ENCODE measurements around the gene EIF3L. TPM values are rescaled to one million over a fixed set of nuclear protein-coding genes. Genes with fewer than 3 reads are reported as not detected.

The EIF3L gene
- total and polyA plus RNA-seq, 9 of the 15 experiments (the other 6 are each of a cell fraction or from before 2014, with no cell fraction given), result 257 to 699 (median 368) TPM

DNA sequence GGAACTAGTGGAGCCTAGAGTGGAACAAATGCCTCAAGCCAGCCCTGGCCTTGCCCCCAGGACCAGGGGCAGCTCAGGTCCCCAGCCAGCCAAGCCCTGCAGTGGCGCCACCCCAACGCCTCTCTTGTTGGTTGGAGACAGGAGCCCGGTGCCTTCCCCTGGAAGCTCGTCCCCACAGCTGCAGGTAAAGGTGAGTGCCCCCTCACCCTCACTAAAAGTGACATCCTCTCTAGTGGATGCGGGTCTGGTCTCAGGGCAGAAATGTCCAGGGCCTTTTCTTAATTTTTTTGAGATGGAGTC lies 78.4 kb downstream of the EIF3L start:
- ChIA-PET CTCF (ENCODE audit: low intra/inter-chr PET ratio) (no interaction called here), POLR2A (interaction anchor here (0.6 kb wide), 1 partner anchor 12 kb away, joined by 4 read pairs; no protein-coding TSS in a partner anchor)
- in situ Hi-C loops (cut with MboI), result no loop called here
- ATAC-seq, result no peak
- H3K27me3 ChIP-seq (ENCODE audit: control insufficient read depth in 2 of 2, insufficient read depth in 2 of 2, low read length in 2 of 2), result no peaks in the 10 kb centered on the region
- BruUV-seq (replicated peaks), result no TSS peak
- no peak overlapping the region for H3K27ac ChIP-seq (ENCODE audit: extremely low read depth, low read depth, low read length)
- intact Hi-C loops (cut with micrococcal nuclease), result no loop called here
- H3K4me3 ChIP-seq, result no peak overlapping the region
- peaks cover 23% of the 10 kb centered on the region; the same call in 2 of the 3 replicates for H3K36me3 ChIP-seq (ENCODE audit: control insufficient read depth, insufficient read depth, low read length)
- DNase-seq (ENCODE audit: extremely low read depth in 1 of 4, low spot score in 3 of 4), result no peak
- FAIRE-seq, result no peak
- no peaks in the 10 kb centered on the region for H3K9me1 ChIP-seq (ENCODE audit: control insufficient read depth, insufficient read depth, low read length)
- no peaks in the 10 kb centered on the region for H4K20me1 ChIP-seq (replicated peaks; ENCODE audit: control insufficient read depth, insufficient read depth, low read length)
- H3K4me1 ChIP-seq (replicated peaks in 1 of 2; ENCODE audit: control insufficient read depth in 2 of 2, insufficient read depth in 2 of 2, low read length in 2 of 2), result peaks cover 0 to 20% of the 10 kb centered on the region in 2 experiments; a peak in 2 of 5 replicates
- WGBS (ENCODE audit: insufficient coverage, low coverage, missing lambda C conversion rate), result 93% methylated on average over 5 of the region's 5 CpGs
- no peak overlapping the region; a peak in 1 of 4 replicates for H3K9ac ChIP-seq (ENCODE audit: insufficient read depth in 1 of 2, low read depth in 2 of 2, low read length in 2 of 2)
- no peak overlapping the region for H2AFZ ChIP-seq (ENCODE audit: low read depth, low read length)
- no peaks in the 10 kb centered on the region for H3K9me3 ChIP-seq (replicated peaks; ENCODE audit: control insufficient read depth, insufficient read depth, low read depth, low read length)
- H3K79me2 ChIP-seq (ENCODE audit: control insufficient read depth, insufficient read depth, low read length), result no peaks in the 10 kb centered on the region
- H3K4me2 ChIP-seq (ENCODE audit: insufficient read depth, low read length), result no peak overlapping the region
- TF ChIP-seq PPARD (CRISPR knock-in tag; IDR thresholded peaks at IDR 0.05), result no peak
- TF ChIP-seq MAFF (IDR thresholded peaks at IDR 0.05; ENCODE audit: low read length), result no peak
- TF ChIP-seq FUS (optimal IDR thresholded peaks at IDR 0.05; ENCODE audit: low read depth, low read length), result no peak
- TF ChIP-seq, protein P1, sequence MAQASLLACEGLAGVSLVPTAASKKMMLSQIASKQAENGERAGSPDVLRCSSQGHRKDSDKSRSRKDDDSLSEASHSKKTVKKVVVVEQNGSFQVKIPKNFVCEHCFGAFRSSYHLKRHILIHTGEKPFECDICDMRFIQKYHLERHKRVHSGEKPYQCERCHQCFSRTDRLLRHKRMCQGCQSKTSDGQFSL (CRISPR knock-in tag; IDR thresholded peaks at IDR 0.05), result no peak
- TF ChIP-seq, protein P1 (tag; IDR thresholded peaks at IDR 0.05), result no peak
- TF ChIP-seq, protein P2, sequence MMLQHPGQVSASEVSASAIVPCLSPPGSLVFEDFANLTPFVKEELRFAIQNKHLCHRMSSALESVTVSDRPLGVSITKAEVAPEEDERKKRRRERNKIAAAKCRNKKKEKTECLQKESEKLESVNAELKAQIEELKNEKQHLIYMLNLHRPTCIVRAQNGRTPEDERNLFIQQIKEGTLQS (IDR thresholded peaks at IDR 0.05), result no peak
- TF ChIP-seq, protein P2 (CRISPR knock-in tag; conservative IDR thresholded peaks at IDR 0.05), result no peak
- TF ChIP-seq, protein P3, sequence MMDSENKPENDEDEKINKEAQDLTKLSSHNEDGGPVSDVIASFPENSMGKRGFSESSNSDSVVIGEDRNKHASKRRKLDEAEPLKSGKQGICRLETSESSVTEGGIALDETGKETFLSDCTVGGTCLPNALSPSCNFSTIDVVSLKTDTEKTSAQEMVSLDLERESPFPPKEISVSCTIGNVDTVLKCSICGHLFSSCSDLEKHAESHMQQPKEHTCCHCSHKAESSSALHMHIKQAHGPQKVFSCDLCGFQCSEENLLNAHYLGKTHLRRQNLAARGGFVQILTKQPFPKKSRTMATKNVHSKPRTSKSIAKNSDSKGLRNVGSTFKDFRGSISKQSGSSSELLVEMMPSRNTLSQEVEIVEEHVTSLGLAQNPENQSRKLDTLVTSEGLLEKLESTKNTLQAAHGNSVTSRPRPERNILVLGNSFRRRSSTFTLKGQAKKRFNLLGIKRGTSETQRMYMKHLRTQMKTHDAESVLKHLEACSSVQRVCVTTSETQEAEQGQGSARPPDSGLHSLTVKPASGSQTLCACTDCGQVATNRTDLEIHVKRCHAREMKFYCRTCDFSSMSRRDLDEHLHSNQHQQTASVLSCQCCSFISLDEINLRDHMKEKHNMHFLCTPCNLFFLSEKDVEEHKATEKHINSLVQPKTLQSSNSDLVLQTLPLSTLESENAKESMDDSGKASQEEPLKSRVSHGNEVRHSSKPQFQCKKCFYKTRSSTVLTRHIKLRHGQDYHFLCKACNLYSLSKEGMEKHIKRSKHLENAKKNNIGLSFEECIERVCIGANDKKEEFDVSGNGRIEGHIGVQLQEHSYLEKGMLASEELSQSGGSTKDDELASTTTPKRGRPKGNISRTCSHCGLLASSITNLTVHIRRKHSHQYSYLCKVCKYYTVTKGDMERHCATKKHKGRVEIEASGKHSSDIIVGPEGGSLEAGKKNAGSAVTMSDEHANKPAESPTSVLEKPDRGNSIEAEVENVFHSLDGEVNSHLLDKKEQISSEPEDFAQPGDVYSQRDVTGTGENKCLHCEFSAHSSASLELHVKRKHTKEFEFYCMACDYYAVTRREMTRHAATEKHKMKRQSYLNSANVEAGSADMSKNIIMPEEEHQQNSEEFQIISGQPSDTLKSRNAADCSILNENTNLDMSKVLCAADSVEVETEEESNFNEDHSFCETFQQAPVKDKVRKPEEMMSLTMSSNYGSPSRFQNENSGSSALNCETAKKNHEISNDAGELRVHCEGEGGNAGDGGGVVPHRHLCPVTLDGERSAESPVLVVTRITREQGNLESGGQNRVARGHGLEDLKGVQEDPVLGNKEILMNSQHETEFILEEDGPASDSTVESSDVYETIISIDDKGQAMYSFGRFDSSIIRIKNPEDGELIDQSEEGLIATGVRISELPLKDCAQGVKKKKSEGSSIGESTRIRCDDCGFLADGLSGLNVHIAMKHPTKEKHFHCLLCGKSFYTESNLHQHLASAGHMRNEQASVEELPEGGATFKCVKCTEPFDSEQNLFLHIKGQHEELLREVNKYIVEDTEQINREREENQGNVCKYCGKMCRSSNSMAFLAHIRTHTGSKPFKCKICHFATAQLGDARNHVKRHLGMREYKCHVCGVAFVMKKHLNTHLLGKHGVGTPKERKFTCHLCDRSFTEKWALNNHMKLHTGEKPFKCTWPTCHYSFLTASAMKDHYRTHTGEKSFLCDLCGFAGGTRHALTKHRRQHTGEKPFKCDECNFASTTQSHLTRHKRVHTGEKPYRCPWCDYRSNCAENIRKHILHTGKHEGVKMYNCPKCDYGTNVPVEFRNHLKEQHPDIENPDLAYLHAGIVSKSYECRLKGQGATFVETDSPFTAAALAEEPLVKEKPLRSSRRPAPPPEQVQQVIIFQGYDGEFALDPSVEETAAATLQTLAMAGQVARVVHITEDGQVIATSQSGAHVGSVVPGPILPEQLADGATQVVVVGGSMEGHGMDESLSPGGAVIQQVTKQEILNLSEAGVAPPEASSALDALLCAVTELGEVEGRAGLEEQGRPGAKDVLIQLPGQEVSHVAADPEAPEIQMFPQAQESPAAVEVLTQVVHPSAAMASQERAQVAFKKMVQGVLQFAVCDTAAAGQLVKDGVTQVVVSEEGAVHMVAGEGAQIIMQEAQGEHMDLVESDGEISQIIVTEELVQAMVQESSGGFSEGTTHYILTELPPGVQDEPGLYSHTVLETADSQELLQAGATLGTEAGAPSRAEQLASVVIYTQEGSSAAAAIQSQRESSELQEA (IDR thresholded peaks at IDR 0.05; ENCODE audit: low read depth), result no peak
- TF ChIP-seq CTBP1 (IDR thresholded peaks at IDR 0.05; ENCODE audit: borderline replicate concordance), result no peak
- TF ChIP-seq ELF1 (tag; IDR thresholded peaks at IDR 0.05), result no peak
- TF ChIP-seq, protein P4, sequence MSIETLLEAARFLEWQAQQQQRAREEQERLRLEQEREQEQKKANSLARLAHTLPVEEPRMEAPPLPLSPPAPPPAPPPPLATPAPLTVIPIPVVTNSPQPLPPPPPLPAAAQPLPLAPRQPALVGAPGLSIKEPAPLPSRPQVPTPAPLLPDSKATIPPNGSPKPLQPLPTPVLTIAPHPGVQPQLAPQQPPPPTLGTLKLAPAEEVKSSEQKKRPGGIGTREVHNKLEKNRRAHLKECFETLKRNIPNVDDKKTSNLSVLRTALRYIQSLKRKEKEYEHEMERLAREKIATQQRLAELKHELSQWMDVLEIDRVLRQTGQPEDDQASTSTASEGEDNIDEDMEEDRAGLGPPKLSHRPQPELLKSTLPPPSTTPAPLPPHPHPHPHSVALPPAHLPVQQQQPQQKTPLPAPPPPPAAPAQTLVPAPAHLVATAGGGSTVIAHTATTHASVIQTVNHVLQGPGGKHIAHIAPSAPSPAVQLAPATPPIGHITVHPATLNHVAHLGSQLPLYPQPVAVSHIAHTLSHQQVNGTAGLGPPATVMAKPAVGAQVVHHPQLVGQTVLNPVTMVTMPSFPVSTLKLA (conservative IDR thresholded peaks at IDR 0.05), result no peak

Measured in K562 (cell line).